Peyer's patch (tissue), 4 donors: ENCODE results near the gene FFAR3. TPM values are rescaled to one million over a fixed set of nuclear protein-coding genes. Genes with fewer than 3 reads are reported as not detected.
A peak's percentile ranks its signal among the peaks of the same experiment; 100 is the strongest.
"Not testable (repeated sequence)": the region's sequence is repeated elsewhere in the genome, so short reads cannot be mapped to it uniquely, and the experiment has no call there.

Experiments
- DNase-seq, 3 donors: peaks; one replicate each; pipeline ENCODE4 v3.0.0-alpha.2; 2017 to 2019
- H3K27ac ChIP-seq, 4 donors: fragments of 200-600 bp; sonication (generic); one replicate each; pipeline ENCODE4 v1.5.1; 2016 to 2019
- H3K27me3 ChIP-seq, 2 donors: fragments of 200-600 bp; sonication (generic); one replicate each; pipeline ENCODE4 v1.5.1; 2019
- H3K36me3 ChIP-seq, 3 donors: fragments of 200-600 bp; sonication (generic); one replicate each; pipeline ENCODE4 v1.5.1; 2016 to 2019
- H3K4me1 ChIP-seq, 4 donors: fragments of 200-600 bp; sonication (generic); one replicate each; pipeline ENCODE4 v1.5.1; 2016 to 2019
- H3K4me3 ChIP-seq, 4 donors: fragments of 200-600 bp; sonication (generic); 1 replicate in 3 of 4; 2 replicates in 1 of 4; pipeline ENCODE4 v1.5.1; 2016 to 2019; ENCODE audit warnings: mild to moderate bottlenecking in 1 of 4
- H3K9me3 ChIP-seq, 4 donors: fragments of 200-600 bp; sonication (generic); one replicate each; pipeline ENCODE4 v1.5.1; 2016 to 2019; ENCODE audit warnings: mild to moderate bottlenecking in 1 of 4
- POLR2A ChIP-seq, 2 donors: fragments of 450-650 bp; IDR thresholded peaks; one replicate each; pipeline ENCODE4 v1.5.1; 2017; ENCODE audit warnings: antibody characterized with exemption in 2 of 2, mild to moderate bottlenecking in 2 of 2, moderate library complexity in 2 of 2
- total RNA-seq, 4 donors: library from RNA; depleted of rRNA; stranded (reverse); fragments of >200 nt; gene quantifications; one replicate each; pipeline ENCODE4 v1.1.0, GENCODE V29; 2016
- TF ChIP-seq, protein P1 (sequence below), 6 experiments: fragments of 450-650 bp in 4 of 6; fragments of 200-600 bp in 2 of 6; sonication (generic) in 1 of 6; IDR thresholded peaks; one replicate each; pipeline ENCODE4 v1.5.1; 2017 to 2019; ENCODE audit warnings: antibody characterized with exemption in 6 of 6, mild to moderate bottlenecking in 3 of 6, moderate library complexity in 1 of 6

The FFAR3 gene
- total RNA-seq, 4 donors from 2014 or later, result 1.1 TPM; not detected in 3

GRCh38 chr19:35353635-35354034, 4.6 kb upstream of the FFAR3 start:
- Histone ChIP-seq H3K4me3 (no peak overlapping the region), H3K27me3 (no peaks in the 10 kb centered on the region), H3K4me1 (peaks cover 0 to 5% (median 2%) of the 10 kb centered on the region in 4 donors), H3K27ac (no peak overlapping the region), H3K9me3 (no peaks in the 10 kb centered on the region), H3K36me3 (no peaks in the 10 kb centered on the region)
- TF ChIP-seq, protein P1, sequence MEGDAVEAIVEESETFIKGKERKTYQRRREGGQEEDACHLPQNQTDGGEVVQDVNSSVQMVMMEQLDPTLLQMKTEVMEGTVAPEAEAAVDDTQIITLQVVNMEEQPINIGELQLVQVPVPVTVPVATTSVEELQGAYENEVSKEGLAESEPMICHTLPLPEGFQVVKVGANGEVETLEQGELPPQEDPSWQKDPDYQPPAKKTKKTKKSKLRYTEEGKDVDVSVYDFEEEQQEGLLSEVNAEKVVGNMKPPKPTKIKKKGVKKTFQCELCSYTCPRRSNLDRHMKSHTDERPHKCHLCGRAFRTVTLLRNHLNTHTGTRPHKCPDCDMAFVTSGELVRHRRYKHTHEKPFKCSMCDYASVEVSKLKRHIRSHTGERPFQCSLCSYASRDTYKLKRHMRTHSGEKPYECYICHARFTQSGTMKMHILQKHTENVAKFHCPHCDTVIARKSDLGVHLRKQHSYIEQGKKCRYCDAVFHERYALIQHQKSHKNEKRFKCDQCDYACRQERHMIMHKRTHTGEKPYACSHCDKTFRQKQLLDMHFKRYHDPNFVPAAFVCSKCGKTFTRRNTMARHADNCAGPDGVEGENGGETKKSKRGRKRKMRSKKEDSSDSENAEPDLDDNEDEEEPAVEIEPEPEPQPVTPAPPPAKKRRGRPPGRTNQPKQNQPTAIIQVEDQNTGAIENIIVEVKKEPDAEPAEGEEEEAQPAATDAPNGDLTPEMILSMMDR (IDR thresholded peaks at IDR 0.05), result no peak
- no peak for TF ChIP-seq POLR2A (IDR thresholded peaks at IDR 0.05)
- peak in 1 of 3 donors; percentile 4 for DNase-seq

DNA sequence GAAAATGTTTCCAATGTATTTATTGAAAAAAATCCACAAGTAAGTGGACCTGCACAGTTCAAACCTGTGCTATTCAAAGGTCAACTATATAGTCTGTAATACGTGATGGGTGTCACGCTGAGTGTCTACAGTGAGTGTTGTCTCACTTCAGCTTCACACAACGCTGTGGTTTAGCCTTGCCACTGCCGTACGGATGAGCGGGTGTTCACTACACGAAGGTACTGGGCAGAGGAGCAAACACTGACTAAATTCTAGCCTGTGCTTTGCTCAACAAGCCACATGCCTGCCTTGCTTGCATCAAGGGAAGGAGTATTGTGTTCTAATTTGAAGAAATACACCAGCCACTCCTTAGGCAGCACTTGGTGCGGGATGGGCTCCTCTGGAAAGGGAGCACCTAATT, 3.4 kb upstream of the FFAR3 start:
- Histone ChIP-seq H3K27ac (no peak overlapping the region), H3K36me3 (no peaks in the 10 kb centered on the region), H3K9me3 (no peaks in the 10 kb centered on the region), H3K27me3 (no peaks in the 10 kb centered on the region), H3K4me1 (peaks cover 0 to 4% (median 0%) of the 10 kb centered on the region in 4 donors), H3K4me3 (no peak overlapping the region)
- TF ChIP-seq POLR2A (IDR thresholded peaks at IDR 0.05), result no peak
- TF ChIP-seq, protein P1 (IDR thresholded peaks at IDR 0.05), result no peak
- peak in 1 of 3 donors; percentile 5 for DNase-seq

- H3K4me1 ChIP-seq, result peaks cover 0 to 4% (median 0%) of the 10 kb centered on the region in 4 donors
- no peak for TF ChIP-seq POLR2A (IDR thresholded peaks at IDR 0.05)
- TF ChIP-seq, protein P1 (IDR thresholded peaks at IDR 0.05), result no peak
- no peaks in the 10 kb centered on the region for H3K9me3 ChIP-seq
- H3K36me3 ChIP-seq, result no peaks in the 10 kb centered on the region
- H3K27ac ChIP-seq, result no peak overlapping the region
- no peaks in the 10 kb centered on the region for H3K27me3 ChIP-seq
- H3K4me3 ChIP-seq, result no peak overlapping the region
- DNase-seq, result peak in 1 of 3 donors; percentile 34
These were observed 2.3 kb upstream of the FFAR3 start for GRCh38 chr19:35355791-35356460.

DNA sequence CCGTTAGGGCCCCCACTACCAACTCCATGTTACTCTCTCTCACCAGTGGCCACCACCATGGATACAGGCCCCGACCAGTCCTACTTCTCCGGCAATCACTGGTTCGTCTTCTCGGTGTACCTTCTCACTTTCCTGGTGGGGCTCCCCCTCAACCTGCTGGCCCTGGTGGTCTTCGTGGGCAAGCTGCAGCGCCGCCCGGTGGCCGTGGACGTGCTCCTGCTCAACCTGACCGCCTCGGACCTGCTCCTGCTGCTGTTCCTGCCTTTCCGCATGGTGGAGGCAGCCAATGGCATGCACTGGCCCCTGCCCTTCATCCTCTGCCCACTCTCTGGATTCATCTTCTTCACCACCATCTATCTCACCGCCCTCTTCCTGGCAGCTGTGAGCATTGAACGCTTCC, 574 bp downstream of the FFAR3 start:
- H3K27ac ChIP-seq, H3K4me3 ChIP-seq, H3K4me1 ChIP-seq, H3K36me3 ChIP-seq, H3K9me3 ChIP-seq, DNase-seq, H3K27me3 ChIP-seq: not testable (repeated sequence)

DNA sequence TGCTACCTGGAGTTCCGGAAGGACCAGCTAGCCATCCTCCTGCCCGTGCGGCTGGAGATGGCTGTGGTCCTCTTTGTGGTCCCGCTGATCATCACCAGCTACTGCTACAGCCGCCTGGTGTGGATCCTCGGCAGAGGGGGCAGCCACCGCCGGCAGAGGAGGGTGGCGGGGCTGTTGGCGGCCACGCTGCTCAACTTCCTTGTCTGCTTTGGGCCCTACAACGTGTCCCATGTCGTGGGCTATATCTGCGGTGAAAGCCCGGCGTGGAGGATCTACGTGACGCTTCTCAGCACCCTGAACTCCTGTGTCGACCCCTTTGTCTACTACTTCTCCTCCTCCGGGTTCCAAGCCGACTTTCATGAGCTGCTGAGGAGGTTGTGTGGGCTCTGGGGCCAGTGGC, 1.1 kb downstream of the FFAR3 start:
- DNase-seq, H3K27ac ChIP-seq, H3K36me3 ChIP-seq, H3K9me3 ChIP-seq, H3K4me3 ChIP-seq, H3K27me3 ChIP-seq, H3K4me1 ChIP-seq: not testable (repeated sequence)

DNA sequence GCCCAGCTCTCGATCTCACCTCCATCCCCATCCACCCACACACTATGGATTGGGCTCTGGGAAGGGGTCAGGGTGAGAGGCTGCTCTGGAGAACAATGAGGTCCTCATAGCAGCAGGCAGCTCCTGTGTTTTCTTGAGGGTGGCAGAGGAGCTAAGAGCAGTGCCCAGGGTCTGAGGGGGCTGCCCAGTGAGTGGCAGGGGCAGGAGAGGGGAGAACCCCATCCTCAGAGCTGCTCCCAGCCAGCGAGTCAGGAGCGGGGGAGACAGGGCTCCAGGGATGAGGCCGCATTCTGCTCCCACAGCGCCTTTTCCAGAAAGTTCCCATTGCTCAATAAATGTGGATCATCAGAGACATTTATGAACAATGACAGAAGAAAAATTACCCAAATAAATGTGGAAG, 1.8 kb downstream of the FFAR3 start:
- not testable (repeated sequence) for H3K9me3 ChIP-seq, H3K36me3 ChIP-seq, H3K4me1 ChIP-seq, H3K4me3 ChIP-seq, H3K27me3 ChIP-seq, DNase-seq, H3K27ac ChIP-seq

GRCh38 chr19:35360880-35361420, 2.7 kb downstream of the FFAR3 start:
- Histone ChIP-seq H3K4me3 (no peak overlapping the region), H3K9me3 (no peaks in the 10 kb centered on the region), H3K36me3 (no peaks in the 10 kb centered on the region), H3K27me3 (no peaks in the 10 kb centered on the region), H3K27ac (no peak overlapping the region), H3K4me1 (no peaks in the 10 kb centered on the region)
- DNase-seq, result no peak
- TF ChIP-seq, protein P1 (IDR thresholded peaks at IDR 0.05), result no peak
- TF ChIP-seq POLR2A (IDR thresholded peaks at IDR 0.05), result no peak
